ENCODE measurements around the gene UQCRQ.

Gene UQCRQ

GRCh38 chr5:132877938-132878337 lies 11.5 kb downstream of the UQCRQ start:
- no peak for DNase-seq
- TF ChIP-seq EZH2 (IDR thresholded peaks at IDR 0.05; ENCODE audit: borderline replicate concordance, low read depth, low read length, severe bottlenecking) (no peak), CTCF (IDR thresholded peaks at IDR 0.05; ENCODE audit: borderline replicate concordance, extremely low read depth, low read length, poor library complexity, severe bottlenecking) (no peak)
- H3K27ac ChIP-seq (ENCODE audit: low read length) = no peak overlapping the region
- H3K4me1 ChIP-seq (ENCODE audit: insufficient read depth, low read length) = no peaks in the 10 kb centered on the region
- no peak overlapping the region for H3K9ac ChIP-seq (ENCODE audit: low read depth, low read length)
- no peak overlapping the region for H3K4me3 ChIP-seq (ENCODE audit: low read depth in 1 of 2, low read length in 2 of 2)
- peaks cover 73% of the 10 kb centered on the region for H3K36me3 ChIP-seq (ENCODE audit: insufficient read depth, low read length)
- no peaks in the 10 kb centered on the region for H4K20me1 ChIP-seq (ENCODE audit: insufficient read depth, low read length)
- ATAC-seq (ENCODE audit: insufficient read depth, low read depth) = no peak
- H3K27me3 ChIP-seq (ENCODE audit: insufficient read depth, low read length, poor library complexity) = no peaks in the 10 kb centered on the region
- no peak overlapping the region for H2AFZ ChIP-seq (ENCODE audit: low read depth, low read length)
- no peaks in the 10 kb centered on the region for H3K9me3 ChIP-seq (ENCODE audit: insufficient read depth, low read length, severe bottlenecking)
- no peaks in the 10 kb centered on the region for H3K79me2 ChIP-seq (ENCODE audit: insufficient read depth, low read length)
- no peak overlapping the region for H3K4me2 ChIP-seq (ENCODE audit: insufficient read depth, low read length)

GRCh38 chr5:132883261-132883834 lies 16.9 kb downstream of the UQCRQ start:
- H3K9me3 ChIP-seq (ENCODE audit: insufficient read depth, low read length, severe bottlenecking) = no peaks in the 10 kb centered on the region
- no peak overlapping the region for H3K9ac ChIP-seq (ENCODE audit: low read depth, low read length)
- no peak overlapping the region for H2AFZ ChIP-seq (ENCODE audit: low read depth, low read length)
- H3K27me3 ChIP-seq (ENCODE audit: insufficient read depth, low read length, poor library complexity) = no peaks in the 10 kb centered on the region
- H3K4me3 ChIP-seq (ENCODE audit: low read depth in 1 of 2, low read length in 2 of 2) = no peak overlapping the region
- peak; percentile 33 for DNase-seq
- H3K4me2 ChIP-seq (ENCODE audit: insufficient read depth, low read length) = no peak overlapping the region
- H3K36me3 ChIP-seq (ENCODE audit: insufficient read depth, low read length) = peaks cover 90% of the 10 kb centered on the region
- no peaks in the 10 kb centered on the region for H4K20me1 ChIP-seq (ENCODE audit: insufficient read depth, low read length)
- ATAC-seq (ENCODE audit: insufficient read depth, low read depth) = peak; percentile 76
- H3K79me2 ChIP-seq (ENCODE audit: insufficient read depth, low read length) = no peaks in the 10 kb centered on the region
- no peak for TF ChIP-seq EZH2 (IDR thresholded peaks at IDR 0.05; ENCODE audit: borderline replicate concordance, low read depth, low read length, severe bottlenecking)
- TF ChIP-seq CTCF (IDR thresholded peaks at IDR 0.05; ENCODE audit: borderline replicate concordance, extremely low read depth, low read length, poor library complexity, severe bottlenecking) = peak; percentile 64
- no peaks in the 10 kb centered on the region for H3K4me1 ChIP-seq (ENCODE audit: insufficient read depth, low read length)
- no peak overlapping the region for H3K27ac ChIP-seq (ENCODE audit: low read length)

GRCh38 chr5:132884548-132884947 lies 18.1 kb downstream of the UQCRQ start:
- no peak for DNase-seq
- ATAC-seq (ENCODE audit: insufficient read depth, low read depth) = no peak
- Histone ChIP-seq H3K4me2 (ENCODE audit: insufficient read depth, low read length) (no peak overlapping the region), H3K27ac (ENCODE audit: low read length) (no peak overlapping the region), H2AFZ (ENCODE audit: low read depth, low read length) (no peak overlapping the region), H3K9ac (ENCODE audit: low read depth, low read length) (no peak overlapping the region), H4K20me1 (ENCODE audit: insufficient read depth, low read length) (no peaks in the 10 kb centered on the region), H3K4me3 (ENCODE audit: low read depth in 1 of 2, low read length in 2 of 2) (no peak overlapping the region), H3K9me3 (ENCODE audit: insufficient read depth, low read length, severe bottlenecking) (no peaks in the 10 kb centered on the region), H3K27me3 (ENCODE audit: insufficient read depth, low read length, poor library complexity) (no peaks in the 10 kb centered on the region), H3K4me1 (ENCODE audit: insufficient read depth, low read length) (no peaks in the 10 kb centered on the region), H3K36me3 (ENCODE audit: insufficient read depth, low read length) (peaks cover 89% of the 10 kb centered on the region), H3K79me2 (ENCODE audit: insufficient read depth, low read length) (no peaks in the 10 kb centered on the region)
- TF ChIP-seq CTCF (IDR thresholded peaks at IDR 0.05; ENCODE audit: borderline replicate concordance, extremely low read depth, low read length, poor library complexity, severe bottlenecking) (no peak), EZH2 (IDR thresholded peaks at IDR 0.05; ENCODE audit: borderline replicate concordance, low read depth, low read length, severe bottlenecking) (no peak)
